ENCODE results near the gene NYAP2. TPM values are rescaled to one million over a fixed set of nuclear protein-coding genes. Genes with fewer than 3 reads are reported as not detected.

The NYAP2 gene
- total RNA-seq: under 1 TPM in 2 of 4 donors, not detected in 2; 0.13 to 0.47 TPM

DNA sequence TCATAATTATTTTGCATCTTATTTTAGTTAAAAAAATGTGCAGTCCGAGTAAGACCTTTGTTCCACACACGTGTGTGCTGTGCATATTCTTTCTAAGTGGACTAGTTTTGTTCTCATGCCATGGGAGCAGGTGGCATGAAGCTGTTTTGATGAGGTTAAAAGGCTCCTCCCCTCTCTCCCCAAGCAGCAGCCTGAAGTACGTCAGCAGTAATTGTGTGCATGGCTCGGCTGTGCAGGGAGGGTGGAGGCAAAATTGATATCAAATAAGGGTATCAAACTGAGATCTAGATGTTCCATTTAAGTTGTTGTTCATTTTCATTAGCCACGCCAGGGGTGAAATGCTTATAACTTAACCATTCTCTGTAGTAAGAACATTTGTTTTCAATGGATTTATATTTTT is at the start of gene NYAP2:
Gene NYAP2, plus strand, starts transcription at position 207 of the 400 bp plus-strand sequence. CDS start 9,171 bp downstream, outside the sequence.
- TF ChIP-seq POLR2AphosphoS5 (IDR thresholded peaks at IDR 0.05): no peak
- 59 to 71% methylated on average over 3 to 5 of the region's 5 CpGs for WGBS, 2 donors (ENCODE audit: low coverage in 1 of 2)
- ATAC-seq: no peak
- H3K27me3 ChIP-seq: peaks cover 10% of the 10 kb centered on the region
- H3K4me3 ChIP-seq: no peak within 1 kb of the TSS
- H3K9me3 ChIP-seq: peaks cover 0 to 2% (median 0%) of the 10 kb centered on the region in 3 donors
- no peaks in the 10 kb centered on the region for H3K4me1 ChIP-seq
- H3K36me3 ChIP-seq: no peaks in the 10 kb centered on the region
- no peak within 1 kb of the TSS for H3K27ac ChIP-seq

DNA sequence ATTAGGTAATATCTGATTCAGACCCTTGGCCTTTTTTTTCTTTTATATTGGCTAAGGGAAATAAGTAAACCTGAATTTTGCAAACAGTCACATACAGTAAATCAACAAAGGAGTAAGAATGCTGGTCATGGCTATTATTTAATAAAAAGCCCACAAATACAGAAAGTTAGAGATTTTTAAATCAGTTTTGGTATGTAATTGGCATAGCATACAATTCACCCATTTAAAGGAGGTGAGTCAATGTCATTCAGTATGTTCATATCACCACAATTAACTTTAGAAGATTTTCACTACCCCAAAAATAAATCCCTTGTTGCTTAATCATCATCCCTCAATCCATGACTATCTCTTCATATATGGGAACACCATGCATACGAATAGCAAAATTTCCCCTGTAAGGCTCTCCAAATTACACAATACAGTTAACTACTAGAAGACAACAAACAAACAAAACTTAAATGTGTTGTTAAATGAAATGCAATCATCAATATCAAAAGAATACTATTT is 45.9 kb upstream of the NYAP2 start:
- ATAC-seq: no peak
- Histone ChIP-seq H3K27me3 (no peaks in the 10 kb centered on the region), H3K4me3 (no peak overlapping the region), H3K9me3 (peaks cover 0 to 3% (median 0%) of the 10 kb centered on the region in 3 donors), H3K4me1 (no peaks in the 10 kb centered on the region), H3K36me3 (no peaks in the 10 kb centered on the region), H3K27ac (no peak overlapping the region)
- WGBS, 2 donors (ENCODE audit: low coverage in 1 of 2): 83 to 94% methylated on average over 1 of the region's 1 CpG
- TF ChIP-seq POLR2AphosphoS5 (IDR thresholded peaks at IDR 0.05) (no peak), EP300 (IDR thresholded peaks at IDR 0.05) (no peak), POLR2A (IDR thresholded peaks at IDR 0.05) (no peak)
- TF ChIP-seq, protein P1, sequence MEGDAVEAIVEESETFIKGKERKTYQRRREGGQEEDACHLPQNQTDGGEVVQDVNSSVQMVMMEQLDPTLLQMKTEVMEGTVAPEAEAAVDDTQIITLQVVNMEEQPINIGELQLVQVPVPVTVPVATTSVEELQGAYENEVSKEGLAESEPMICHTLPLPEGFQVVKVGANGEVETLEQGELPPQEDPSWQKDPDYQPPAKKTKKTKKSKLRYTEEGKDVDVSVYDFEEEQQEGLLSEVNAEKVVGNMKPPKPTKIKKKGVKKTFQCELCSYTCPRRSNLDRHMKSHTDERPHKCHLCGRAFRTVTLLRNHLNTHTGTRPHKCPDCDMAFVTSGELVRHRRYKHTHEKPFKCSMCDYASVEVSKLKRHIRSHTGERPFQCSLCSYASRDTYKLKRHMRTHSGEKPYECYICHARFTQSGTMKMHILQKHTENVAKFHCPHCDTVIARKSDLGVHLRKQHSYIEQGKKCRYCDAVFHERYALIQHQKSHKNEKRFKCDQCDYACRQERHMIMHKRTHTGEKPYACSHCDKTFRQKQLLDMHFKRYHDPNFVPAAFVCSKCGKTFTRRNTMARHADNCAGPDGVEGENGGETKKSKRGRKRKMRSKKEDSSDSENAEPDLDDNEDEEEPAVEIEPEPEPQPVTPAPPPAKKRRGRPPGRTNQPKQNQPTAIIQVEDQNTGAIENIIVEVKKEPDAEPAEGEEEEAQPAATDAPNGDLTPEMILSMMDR (IDR thresholded peaks at IDR 0.05): no peak

DNA sequence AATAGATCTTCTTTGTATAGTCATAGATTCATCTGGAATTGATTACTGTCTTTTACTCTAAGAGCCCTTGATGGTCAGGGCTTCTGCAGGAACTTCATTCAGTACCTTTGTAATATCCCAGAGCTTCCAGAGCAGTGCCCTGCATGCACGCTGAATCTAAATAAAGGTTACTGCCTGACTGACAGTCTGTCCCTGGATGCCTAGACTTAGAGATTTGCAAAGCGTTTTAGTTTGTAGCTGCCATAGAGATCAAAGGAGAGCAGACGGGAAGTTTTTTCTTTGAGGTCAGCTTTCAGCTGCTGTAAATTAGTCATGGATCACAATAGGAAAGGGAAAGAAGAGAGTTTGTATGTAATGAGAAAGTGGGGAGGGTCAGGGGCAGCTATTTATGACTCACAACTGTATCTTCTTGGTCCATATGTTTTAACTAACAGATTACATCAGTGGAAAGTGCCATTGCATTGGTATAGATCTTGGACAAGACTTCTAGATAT is 45.2 kb upstream of the NYAP2 start:
- no peaks in the 10 kb centered on the region for H3K4me1 ChIP-seq
- no peak for ATAC-seq
- TF ChIP-seq POLR2AphosphoS5 (IDR thresholded peaks at IDR 0.05) (no peak), EP300 (IDR thresholded peaks at IDR 0.05) (no peak), POLR2A (IDR thresholded peaks at IDR 0.05) (no peak)
- TF ChIP-seq, protein P1 (IDR thresholded peaks at IDR 0.05): no peak
- 6 to 8% methylated on average over 2 of the region's 3 CpGs for WGBS, 2 donors (ENCODE audit: low coverage in 1 of 2)
- H3K27me3 ChIP-seq: no peaks in the 10 kb centered on the region
- H3K9me3 ChIP-seq: peaks cover 0 to 3% (median 0%) of the 10 kb centered on the region in 3 donors
- no peaks in the 10 kb centered on the region for H3K36me3 ChIP-seq
- H3K4me3 ChIP-seq: no peak overlapping the region
- no peak overlapping the region for H3K27ac ChIP-seq

DNA sequence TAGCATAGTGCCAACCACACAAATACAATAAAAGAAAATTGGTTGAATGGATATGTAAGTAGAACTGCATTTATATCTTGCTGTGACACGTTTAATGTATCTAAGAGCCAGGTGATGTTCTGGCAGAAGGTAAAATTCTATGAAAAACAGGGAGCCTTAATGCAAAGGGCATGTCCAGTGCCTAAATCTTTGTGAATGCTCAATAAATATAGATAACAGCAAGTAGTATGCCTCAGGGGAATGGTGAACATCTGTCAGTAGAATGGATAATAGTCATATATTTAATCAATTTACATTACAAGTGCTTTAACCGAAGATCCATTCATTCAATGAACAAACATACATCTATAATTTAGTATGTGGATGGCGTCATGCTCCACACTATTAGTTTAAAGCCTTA is 43.7 kb upstream of the NYAP2 start:
- H3K27me3 ChIP-seq: no peaks in the 10 kb centered on the region
- no peaks in the 10 kb centered on the region for H3K36me3 ChIP-seq
- 62 to 72% methylated on average over 3 of the region's 3 CpGs for WGBS, 2 donors (ENCODE audit: low coverage in 1 of 2)
- ATAC-seq: no peak
- no peak for TF ChIP-seq EP300 (IDR thresholded peaks at IDR 0.05)
- no peak for TF ChIP-seq POLR2AphosphoS5 (IDR thresholded peaks at IDR 0.05)
- TF ChIP-seq POLR2A (IDR thresholded peaks at IDR 0.05): no peak
- TF ChIP-seq, protein P1 (IDR thresholded peaks at IDR 0.05): no peak
- H3K4me3 ChIP-seq: no peak overlapping the region
- no peaks in the 10 kb centered on the region for H3K4me1 ChIP-seq
- H3K9me3 ChIP-seq: no peaks in the 10 kb centered on the region
- no peak overlapping the region for H3K27ac ChIP-seq

DNA sequence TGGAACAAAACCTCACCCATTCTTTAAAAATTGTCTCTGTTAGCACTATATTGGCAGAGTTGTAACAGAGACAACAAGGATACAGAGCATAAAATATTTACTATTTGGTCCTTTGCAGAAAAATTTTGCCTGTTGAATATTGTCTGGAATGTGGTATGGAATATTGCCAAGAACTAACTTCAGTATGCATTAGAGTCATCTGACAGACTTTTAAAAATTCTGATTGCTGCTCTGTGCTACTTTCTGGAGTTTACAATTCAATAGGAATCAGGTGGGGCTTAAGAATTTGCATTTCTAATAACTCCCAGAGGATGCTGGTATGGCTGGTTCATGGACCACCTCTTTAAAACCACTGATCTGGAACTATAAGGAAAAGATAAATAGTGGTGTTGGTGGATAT is 32.8 kb upstream of the NYAP2 start:
- no peak overlapping the region for H3K4me3 ChIP-seq
- H3K9me3 ChIP-seq: no peaks in the 10 kb centered on the region
- no peaks in the 10 kb centered on the region for H3K27me3 ChIP-seq
- no peak overlapping the region for H3K27ac ChIP-seq
- H3K4me1 ChIP-seq: no peaks in the 10 kb centered on the region
- no peaks in the 10 kb centered on the region for H3K36me3 ChIP-seq
- no peak for ATAC-seq
- TF ChIP-seq POLR2A (IDR thresholded peaks at IDR 0.05) (no peak), POLR2AphosphoS5 (IDR thresholded peaks at IDR 0.05) (no peak), EP300 (IDR thresholded peaks at IDR 0.05) (no peak)
- TF ChIP-seq, protein P1 (IDR thresholded peaks at IDR 0.05): no peak

Measured in gastroesophageal sphincter (tissue), 4 donors.